ENCODE data around the gene OR1M1.
"Not testable (repeated sequence)": the region's sequence is repeated elsewhere in the genome, so short reads cannot be mapped to it uniquely, and the experiment has no call there.

The OR1M1 gene

DNA sequence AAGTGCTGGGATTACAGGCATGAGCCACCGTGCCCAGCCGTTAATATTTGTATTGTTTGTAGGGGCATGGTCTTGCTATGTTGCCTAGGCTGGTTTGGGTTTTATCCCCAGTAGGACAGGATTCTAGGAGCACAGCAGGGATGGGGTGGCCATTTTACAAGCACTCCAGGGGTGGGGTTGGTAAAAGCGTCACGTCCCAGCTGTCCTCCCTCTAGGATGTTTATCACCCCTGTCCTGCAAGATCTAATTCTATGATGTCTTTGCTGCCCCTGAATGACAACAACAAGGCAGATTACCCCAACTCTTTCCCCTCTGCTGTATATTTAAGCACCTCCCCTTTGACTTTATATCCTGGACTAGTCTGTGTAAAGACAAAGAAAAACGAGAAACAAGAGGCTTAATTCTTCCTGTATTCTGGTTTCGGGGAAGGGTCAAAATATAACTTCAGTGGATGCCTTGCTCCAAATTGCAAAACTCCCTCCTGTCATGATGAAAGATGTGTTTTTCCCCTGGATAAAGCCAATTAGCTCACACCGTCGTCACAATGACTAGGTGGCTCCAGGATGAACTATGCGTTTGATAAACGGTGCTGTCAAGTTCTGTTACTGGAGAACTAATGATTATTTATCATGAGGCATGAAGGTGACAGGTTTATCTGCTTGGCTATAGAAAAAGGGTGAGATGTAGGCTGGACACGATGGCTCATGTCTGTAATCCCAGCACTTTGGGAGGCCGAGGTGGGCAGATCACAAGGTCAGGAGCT, 27.8 kb upstream of the OR1M1 start:
- no peak overlapping the region for H3K27ac Mint-ChIP-seq
- intact Hi-C loops (cut with micrococcal nuclease), result no loop called here
- H3K9me3 Mint-ChIP-seq, result no peaks in the 10 kb centered on the region
- H3K4me1 Mint-ChIP-seq (ENCODE audit: low read depth), result no peaks in the 10 kb centered on the region
- H3K36me3 Mint-ChIP-seq (ENCODE audit: low read depth), result no peaks in the 10 kb centered on the region
- H3K4me3 Mint-ChIP-seq, result no peak overlapping the region
- H3K27me3 Mint-ChIP-seq, result no peaks in the 10 kb centered on the region

DNA sequence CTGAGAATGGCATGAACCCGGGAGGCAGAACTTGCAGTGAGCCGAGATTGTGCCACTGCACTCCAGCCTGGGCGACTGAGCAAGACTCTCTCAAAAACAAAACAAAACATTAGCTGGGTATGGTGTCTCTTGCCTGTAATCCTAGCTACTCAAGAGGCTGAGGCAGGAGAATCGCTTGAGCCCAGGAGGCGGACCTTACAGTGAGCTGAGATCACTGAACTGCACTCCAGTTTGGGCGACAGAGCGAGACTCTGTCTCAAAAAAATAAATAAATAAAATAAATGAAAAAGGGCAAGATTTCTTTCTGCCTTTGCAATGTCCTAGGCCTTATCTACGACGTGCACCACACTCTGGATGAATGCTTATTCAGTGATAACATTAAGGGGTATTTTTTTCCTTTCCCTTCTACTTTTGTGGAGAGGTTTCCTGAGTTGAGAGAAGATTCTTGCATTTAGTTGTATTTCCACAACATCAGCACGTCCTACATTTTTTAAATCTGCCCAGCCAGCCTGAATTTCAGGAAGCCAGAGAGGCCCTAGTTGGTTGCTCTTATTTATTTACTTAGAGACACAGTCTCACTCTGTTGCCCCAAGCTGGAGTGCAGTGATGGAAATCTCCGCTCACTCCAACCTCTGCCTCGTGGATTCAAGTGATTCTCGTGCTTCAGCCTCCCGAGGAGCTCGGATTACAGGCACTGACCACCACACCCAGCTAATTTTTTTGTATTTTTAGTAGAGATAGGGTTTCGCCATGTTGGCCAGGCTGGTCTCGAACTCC, 26.1 kb upstream of the OR1M1 start:
- H3K4me3 Mint-ChIP-seq, result no peak overlapping the region
- no peaks in the 10 kb centered on the region for H3K9me3 Mint-ChIP-seq
- H3K27me3 Mint-ChIP-seq, result no peaks in the 10 kb centered on the region
- H3K27ac Mint-ChIP-seq, result no peak overlapping the region
- H3K4me1 Mint-ChIP-seq (ENCODE audit: low read depth), result no peaks in the 10 kb centered on the region
- intact Hi-C loops (cut with micrococcal nuclease), result no loop called here
- no peaks in the 10 kb centered on the region for H3K36me3 Mint-ChIP-seq (ENCODE audit: low read depth)

DNA sequence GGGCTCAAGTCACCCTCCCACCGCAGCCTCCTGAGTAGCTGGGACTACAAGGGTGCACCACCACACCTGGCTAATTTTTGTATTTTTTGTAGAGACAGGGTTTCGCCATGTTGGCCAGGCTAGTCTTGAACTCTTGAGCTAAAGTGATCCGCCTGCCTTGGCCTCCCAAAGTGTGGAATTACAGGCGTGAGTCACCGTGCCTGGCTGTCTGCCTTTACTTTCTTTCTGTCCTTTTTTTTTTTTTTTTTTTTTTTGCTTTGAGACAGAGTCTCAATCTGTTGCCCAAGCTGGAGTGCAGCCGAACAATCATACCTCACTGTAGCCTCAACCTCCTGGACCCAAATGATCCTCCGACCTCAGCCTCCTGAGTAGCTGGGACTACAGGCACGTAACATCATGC, 25.0 kb upstream of the OR1M1 start:
- Mint-ChIP-seq H3K36me3 (ENCODE audit: low read depth) (no peaks in the 10 kb centered on the region), H3K4me1 (ENCODE audit: low read depth) (no peaks in the 10 kb centered on the region), H3K27ac (no peak overlapping the region), H3K9me3 (no peaks in the 10 kb centered on the region), H3K27me3 (no peaks in the 10 kb centered on the region), H3K4me3 (no peak overlapping the region)
- intact Hi-C loops (cut with micrococcal nuclease), result no loop called here

- no peaks in the 10 kb centered on the region for H3K9me3 Mint-ChIP-seq
- H3K36me3 Mint-ChIP-seq (ENCODE audit: low read depth), result no peaks in the 10 kb centered on the region
- no peaks in the 10 kb centered on the region for H3K4me1 Mint-ChIP-seq (ENCODE audit: low read depth)
- H3K4me3 Mint-ChIP-seq, result no peak overlapping the region
- H3K27ac Mint-ChIP-seq, result no peak overlapping the region
- intact Hi-C loops (cut with micrococcal nuclease), result no loop called here
- no peaks in the 10 kb centered on the region for H3K27me3 Mint-ChIP-seq
Observed at GRCh38 chr19:9065457-9066014, 21.3 kb upstream of the OR1M1 start.

DNA sequence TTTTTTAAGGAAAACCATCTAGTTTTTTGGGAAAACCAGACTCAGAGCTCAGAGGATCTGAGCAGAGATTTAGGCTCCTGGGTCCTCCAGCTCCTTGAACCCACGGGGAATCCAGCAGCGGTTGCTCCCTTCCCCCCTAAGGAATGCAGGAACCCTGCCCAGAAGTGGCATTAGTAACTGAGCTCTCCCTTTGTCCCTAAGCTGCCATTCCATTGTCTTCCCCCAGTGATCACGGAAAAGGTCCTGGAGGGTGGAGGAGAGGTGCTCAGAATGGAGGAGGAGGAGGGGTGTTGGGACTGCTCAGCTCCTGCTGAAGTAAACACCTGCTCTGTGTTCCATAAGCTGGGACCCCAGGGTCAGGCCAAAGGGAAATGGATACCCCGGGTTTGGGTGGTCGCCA, 16.8 kb upstream of the OR1M1 start:
- Mint-ChIP-seq H3K27ac (no peak overlapping the region), H3K9me3 (no peaks in the 10 kb centered on the region), H3K36me3 (ENCODE audit: low read depth) (no peaks in the 10 kb centered on the region), H3K4me1 (ENCODE audit: low read depth) (no peaks in the 10 kb centered on the region), H3K27me3 (no peaks in the 10 kb centered on the region), H3K4me3 (no peak overlapping the region)
- intact Hi-C loops (cut with micrococcal nuclease), result no loop called here

DNA sequence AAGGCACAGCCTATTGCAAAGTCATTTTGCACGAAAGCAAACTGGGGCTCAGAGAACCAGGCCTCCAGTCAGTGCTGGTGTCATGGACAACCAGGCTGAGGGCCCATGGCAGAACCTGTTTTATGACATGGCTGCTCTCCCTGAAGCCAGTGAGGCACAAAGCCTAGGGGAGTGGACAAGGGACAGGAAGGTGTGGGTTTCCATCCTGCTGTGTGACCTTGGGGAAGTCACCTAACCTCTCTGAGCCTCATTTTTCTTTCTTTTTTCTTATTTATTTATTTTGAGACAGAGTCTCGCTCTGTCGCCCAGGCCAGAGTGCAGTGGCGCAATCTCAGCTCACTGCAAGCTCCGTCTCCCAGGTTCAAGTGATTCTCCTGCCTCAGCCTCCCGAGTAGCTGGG, 15.1 kb upstream of the OR1M1 start:
- intact Hi-C loops (cut with micrococcal nuclease); H3K36me3 Mint-ChIP-seq (ENCODE audit: low read depth); H3K4me1 Mint-ChIP-seq (ENCODE audit: low read depth); H3K27me3 Mint-ChIP-seq; H3K9me3 Mint-ChIP-seq; H3K27ac Mint-ChIP-seq; H3K4me3 Mint-ChIP-seq: not testable (repeated sequence)

DNA sequence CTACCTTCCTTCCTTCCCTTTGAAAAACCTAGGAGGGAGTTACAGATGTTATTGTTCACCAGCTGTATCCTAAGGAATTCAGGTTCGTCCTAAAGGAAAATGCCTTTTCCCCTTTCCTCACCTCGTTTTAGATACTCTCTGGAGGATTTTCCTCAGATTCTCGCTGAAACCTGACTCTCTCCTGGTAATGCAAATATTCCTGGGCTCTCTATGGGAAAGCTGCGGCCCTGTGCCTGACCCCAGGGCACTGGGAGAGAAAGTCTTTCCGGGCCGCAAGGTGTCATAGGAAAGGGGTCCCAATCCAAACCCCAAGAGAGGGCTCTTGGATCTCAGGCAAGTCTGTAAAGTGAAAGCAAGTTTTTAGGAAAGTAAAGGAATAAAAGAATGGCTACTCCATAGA, 13.1 kb upstream of the OR1M1 start:
- no peaks in the 10 kb centered on the region for H3K4me1 Mint-ChIP-seq (ENCODE audit: low read depth)
- H3K4me3 Mint-ChIP-seq, result no peak overlapping the region
- no peaks in the 10 kb centered on the region for H3K36me3 Mint-ChIP-seq (ENCODE audit: low read depth)
- no peaks in the 10 kb centered on the region for H3K9me3 Mint-ChIP-seq
- H3K27ac Mint-ChIP-seq, result no peak overlapping the region
- intact Hi-C loops (cut with micrococcal nuclease), result no loop called here
- no peaks in the 10 kb centered on the region for H3K27me3 Mint-ChIP-seq

- Mint-ChIP-seq H3K9me3 (no peaks in the 10 kb centered on the region), H3K4me3 (no peak overlapping the region), H3K4me1 (ENCODE audit: low read depth) (no peaks in the 10 kb centered on the region), H3K36me3 (ENCODE audit: low read depth) (no peaks in the 10 kb centered on the region), H3K27me3 (no peaks in the 10 kb centered on the region), H3K27ac (no peak overlapping the region)
- intact Hi-C loops (cut with micrococcal nuclease), result no loop called here
Observed at GRCh38 chr19:9075064-9075949, 11.6 kb upstream of the OR1M1 start.

GRCh38 chr19:9076901-9077300, 10.0 kb upstream of the OR1M1 start:
- H3K4me1 Mint-ChIP-seq (ENCODE audit: low read depth), result no peaks in the 10 kb centered on the region
- intact Hi-C loops (cut with micrococcal nuclease), result no loop called here
- no peak overlapping the region for H3K27ac Mint-ChIP-seq
- H3K27me3 Mint-ChIP-seq, result no peaks in the 10 kb centered on the region
- no peak overlapping the region for H3K4me3 Mint-ChIP-seq
- H3K36me3 Mint-ChIP-seq (ENCODE audit: low read depth), result no peaks in the 10 kb centered on the region
- no peaks in the 10 kb centered on the region for H3K9me3 Mint-ChIP-seq

DNA sequence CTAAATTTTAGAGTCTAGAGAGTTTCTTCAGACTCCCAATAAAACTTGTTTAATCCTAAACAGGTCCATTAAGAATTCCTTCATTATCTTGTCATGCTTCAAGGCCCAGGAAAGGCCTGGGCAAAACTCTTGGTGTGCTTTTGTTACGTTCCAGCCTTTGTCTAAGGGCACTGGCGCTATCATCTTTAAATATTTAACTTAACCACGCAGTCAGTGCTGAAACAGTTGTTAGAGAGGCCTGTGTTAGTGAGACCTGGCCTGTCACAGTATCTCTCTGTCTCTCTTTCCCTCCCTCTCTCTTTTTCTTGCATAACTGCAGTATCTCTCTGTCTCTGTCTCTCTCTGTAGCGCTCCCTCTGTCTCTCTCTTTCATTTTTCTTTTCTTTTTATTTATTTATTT, 8.2 kb upstream of the OR1M1 start:
- intact Hi-C loops (cut with micrococcal nuclease), result no loop called here
- H3K27me3 Mint-ChIP-seq, result no peaks in the 10 kb centered on the region

GRCh38 chr19:9107375-9107774, 20.5 kb downstream of the OR1M1 start, which contains the start of gene OR7G2:
Gene OR7G2 (minus strand): TSS chr19:9107475. CDS start chr19:9103243, 4,232 bp downstream.
- peaks cover 5% of the 10 kb centered on the region for H3K27me3 Mint-ChIP-seq
- intact Hi-C loops (cut with micrococcal nuclease), result no loop called here

More for the DNA sequence above, 8.2 kb upstream of the OR1M1 start:
- H3K9me3 Mint-ChIP-seq, result no peaks in the 10 kb centered on the region
- H3K27ac Mint-ChIP-seq, result no peak overlapping the region
- H3K4me1 Mint-ChIP-seq (ENCODE audit: low read depth), result no peaks in the 10 kb centered on the region
- H3K36me3 Mint-ChIP-seq (ENCODE audit: low read depth), result no peaks in the 10 kb centered on the region
- no peak overlapping the region for H3K4me3 Mint-ChIP-seq

GRCh38 chr19:9109959-9110358, 23.1 kb downstream of the OR1M1 start:
- Mint-ChIP-seq H3K9me3 (no peaks in the 10 kb centered on the region), H3K27ac (no peak overlapping the region)

More at GRCh38 chr19:9107375-9107774, 20.5 kb downstream of the OR1M1 start, which contains the start of gene OR7G2:
- no peak within 1 kb of the TSS for H3K27ac Mint-ChIP-seq
- H3K9me3 Mint-ChIP-seq, result no peaks in the 10 kb centered on the region
- H3K36me3 Mint-ChIP-seq (ENCODE audit: low read depth), result no peaks in the 10 kb centered on the region
- H3K4me1 Mint-ChIP-seq (ENCODE audit: low read depth), result no peaks in the 10 kb centered on the region
- H3K4me3 Mint-ChIP-seq, result no peak within 1 kb of the TSS

DNA sequence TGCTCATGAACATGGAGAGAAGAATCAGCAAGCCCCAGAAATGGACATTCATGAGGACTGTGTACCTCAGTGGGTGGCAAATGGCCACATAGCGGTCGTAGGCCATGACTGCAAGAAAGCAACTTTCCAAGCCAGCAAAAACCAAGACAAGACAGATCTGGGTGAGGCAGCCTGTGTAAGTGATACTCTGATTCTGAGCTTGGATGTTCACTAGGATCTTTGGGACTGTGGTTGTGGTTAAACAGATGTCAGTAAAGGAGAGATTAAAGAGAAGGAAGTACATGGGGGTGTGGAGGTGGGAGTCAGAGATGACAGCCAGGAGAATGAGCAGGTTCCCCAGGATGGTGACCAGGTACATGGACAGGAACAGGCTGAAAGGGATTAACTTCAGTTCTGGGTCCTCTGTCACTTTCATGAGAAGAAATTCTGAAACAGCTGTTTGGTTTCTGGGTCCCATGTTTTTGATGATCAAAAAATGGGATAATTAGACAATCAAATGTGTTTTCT, 28.5 kb downstream of the OR1M1 start, which contains the start of gene OR7G1:
OR7G1 (minus strand) TSS at position 457 of the 507 bp plus-strand sequence; CDS start at position 457, 0 bp downstream.
- no peaks in the 10 kb centered on the region for H3K36me3 Mint-ChIP-seq (ENCODE audit: low read depth)
- no peak within 1 kb of the TSS for H3K4me3 Mint-ChIP-seq
- H3K27ac Mint-ChIP-seq, result no peak within 1 kb of the TSS
- H3K4me1 Mint-ChIP-seq (ENCODE audit: low read depth), result no peaks in the 10 kb centered on the region
- no peaks in the 10 kb centered on the region for H3K9me3 Mint-ChIP-seq
- intact Hi-C loops (cut with micrococcal nuclease), result no loop called here
- H3K27me3 Mint-ChIP-seq, result peaks cover 39% of the 10 kb centered on the region

More at GRCh38 chr19:9109959-9110358, 23.1 kb downstream of the OR1M1 start:
- Mint-ChIP-seq H3K36me3 (ENCODE audit: low read depth) (no peaks in the 10 kb centered on the region), H3K4me1 (ENCODE audit: low read depth) (no peaks in the 10 kb centered on the region), H3K4me3 (no peak overlapping the region), H3K27me3 (peaks cover 18% of the 10 kb centered on the region)
- intact Hi-C loops (cut with micrococcal nuclease), result no loop called here
